SH-SY5Y (cell line): ENCODE results near the gene NCBP2.

Experiments
- GATA2 ChIP-seq: IDR thresholded peaks from 2 replicates; pipeline ENCODE4 v1.6.1; 2011; ENCODE audit warnings: mild to moderate bottlenecking, low read depth, low read length
- GATA3 ChIP-seq: IDR thresholded peaks from 2 replicates; pipeline ENCODE4 v1.6.1; 2011; ENCODE audit warnings: low read depth, mild to moderate bottlenecking, low read length, moderate library complexity

The NCBP2 gene

GRCh38 chr3:196889844-196890708 lies 52.3 kb downstream of the NCBP2 start:
- TF ChIP-seq GATA2 (no peak), GATA3 (no peak)

- no peak for TF ChIP-seq GATA3
- TF ChIP-seq GATA2: no peak
Measured at GRCh38 chr3:196886144-196886543, 56.2 kb downstream of the NCBP2 start.
